GM06990 (cell line): ENCODE data around the gene NLGN3.

Source experiments
- DNase-seq: peaks from one replicate; pipeline ENCODE4 v3.0.0-alpha.2; 2011; ENCODE audit not compliant: insufficient read length; ENCODE audit errors: extremely low read depth
- H3K27me3 ChIP-seq: replicated peaks from 2 replicates; pipeline ENCODE4 v1.6.0; 2011; ENCODE audit warnings: low read length; ENCODE audit not compliant: control insufficient read depth, insufficient read depth
- H3K36me3 ChIP-seq: 2 replicates; pipeline ENCODE4 v1.5.1; 2011; ENCODE audit warnings: low read length; ENCODE audit not compliant: control insufficient read depth, insufficient read depth
- H3K4me3 ChIP-seq: replicated peaks from 2 replicates; pipeline ENCODE4 v1.5.1; 2011; ENCODE audit warnings: low read depth, mild to moderate bottlenecking, control low read depth, low read length
- TF ChIP-seq, protein P1 (sequence below): IDR thresholded peaks from 2 replicates; pipeline ENCODE4 v1.5.1; 2011; ENCODE audit warnings: low read length, control low read depth, mild to moderate bottlenecking, inconsistent platforms; ENCODE audit not compliant: insufficient read depth, poor library complexity, severe bottlenecking

The NLGN3 gene

DNA sequence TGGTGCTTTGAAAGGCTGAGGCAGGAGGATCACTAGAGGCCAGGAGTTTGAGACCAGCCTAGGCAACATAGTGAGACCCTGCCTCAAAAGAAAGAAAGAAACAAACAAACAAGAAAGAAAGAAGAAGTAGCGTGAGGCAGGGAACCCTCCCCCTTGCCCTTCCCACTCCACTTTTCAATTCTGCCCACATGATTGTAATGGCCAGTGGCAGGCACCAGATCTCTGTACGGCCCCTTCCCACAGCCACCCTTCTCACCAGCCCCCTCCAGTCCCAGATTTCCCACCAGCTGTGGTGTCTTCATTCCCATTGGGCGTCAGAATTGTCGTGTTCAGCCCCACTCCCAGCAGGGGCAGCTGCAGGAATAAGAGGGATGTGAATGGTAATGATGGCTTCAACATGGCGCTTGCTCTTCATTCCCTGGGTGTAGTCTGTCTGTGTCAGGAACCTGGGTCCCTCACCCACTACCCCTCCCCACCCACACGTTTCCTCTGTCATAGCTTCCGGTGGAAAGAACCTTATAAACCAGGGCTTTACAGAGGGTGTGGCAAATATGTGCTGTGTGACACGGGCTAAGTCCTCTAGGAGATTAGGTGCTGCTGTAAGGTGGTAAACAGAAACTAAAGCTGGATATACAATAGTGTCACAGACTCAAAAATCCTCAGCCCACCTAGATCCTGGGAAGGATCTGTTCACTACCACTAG, 33.3 kb upstream of the NLGN3 start, which contains the start of gene IL2RG:
IL2RG (minus strand) TSS at position 437 of the 703 bp plus-strand sequence; CDS start at position 399, 38 bp downstream.
- peak; percentile 75 for DNase-seq
- Histone ChIP-seq H3K36me3 (peaks cover 10% of the 10 kb centered on the region), H3K4me3 (peak within 1 kb of the TSS; percentile 85), H3K27me3 (no peaks in the 10 kb centered on the region)
- TF ChIP-seq, protein P1, sequence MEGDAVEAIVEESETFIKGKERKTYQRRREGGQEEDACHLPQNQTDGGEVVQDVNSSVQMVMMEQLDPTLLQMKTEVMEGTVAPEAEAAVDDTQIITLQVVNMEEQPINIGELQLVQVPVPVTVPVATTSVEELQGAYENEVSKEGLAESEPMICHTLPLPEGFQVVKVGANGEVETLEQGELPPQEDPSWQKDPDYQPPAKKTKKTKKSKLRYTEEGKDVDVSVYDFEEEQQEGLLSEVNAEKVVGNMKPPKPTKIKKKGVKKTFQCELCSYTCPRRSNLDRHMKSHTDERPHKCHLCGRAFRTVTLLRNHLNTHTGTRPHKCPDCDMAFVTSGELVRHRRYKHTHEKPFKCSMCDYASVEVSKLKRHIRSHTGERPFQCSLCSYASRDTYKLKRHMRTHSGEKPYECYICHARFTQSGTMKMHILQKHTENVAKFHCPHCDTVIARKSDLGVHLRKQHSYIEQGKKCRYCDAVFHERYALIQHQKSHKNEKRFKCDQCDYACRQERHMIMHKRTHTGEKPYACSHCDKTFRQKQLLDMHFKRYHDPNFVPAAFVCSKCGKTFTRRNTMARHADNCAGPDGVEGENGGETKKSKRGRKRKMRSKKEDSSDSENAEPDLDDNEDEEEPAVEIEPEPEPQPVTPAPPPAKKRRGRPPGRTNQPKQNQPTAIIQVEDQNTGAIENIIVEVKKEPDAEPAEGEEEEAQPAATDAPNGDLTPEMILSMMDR, result no peak

GRCh38 chrX:71111921-71112431, 32.7 kb upstream of the NLGN3 start:
- DNase-seq, result no peak
- H3K4me3 ChIP-seq, result peak overlapping the region; percentile 85
- H3K27me3 ChIP-seq, result no peaks in the 10 kb centered on the region
- TF ChIP-seq, protein P1, result no peak
- H3K36me3 ChIP-seq, result peaks cover 10% of the 10 kb centered on the region

DNA sequence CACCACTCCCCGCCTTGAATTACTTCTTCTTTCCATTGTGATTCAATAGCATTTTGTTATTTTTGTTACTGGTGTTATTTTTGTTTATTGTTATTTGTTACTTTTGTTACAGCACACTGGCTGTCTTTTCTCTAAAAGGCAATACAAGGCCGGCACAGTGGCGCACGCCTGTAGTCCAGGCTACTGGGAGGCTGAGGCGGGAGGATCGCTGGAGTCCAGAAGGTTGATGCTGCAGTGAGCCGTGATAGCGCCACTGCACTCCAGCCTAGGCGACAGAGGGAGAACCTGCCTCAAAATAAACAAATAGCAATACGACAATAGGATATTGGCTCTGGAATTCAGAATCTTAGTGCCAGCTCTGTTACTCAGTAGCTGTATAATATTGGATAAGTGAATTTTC, 27.3 kb upstream of the NLGN3 start:
- TF ChIP-seq, protein P1, result no peak
- no peak for DNase-seq
- Histone ChIP-seq H3K36me3 (peaks cover 5% of the 10 kb centered on the region; the same call in 1 of the 2 replicates), H3K4me3 (no peak overlapping the region), H3K27me3 (no peaks in the 10 kb centered on the region)

DNA sequence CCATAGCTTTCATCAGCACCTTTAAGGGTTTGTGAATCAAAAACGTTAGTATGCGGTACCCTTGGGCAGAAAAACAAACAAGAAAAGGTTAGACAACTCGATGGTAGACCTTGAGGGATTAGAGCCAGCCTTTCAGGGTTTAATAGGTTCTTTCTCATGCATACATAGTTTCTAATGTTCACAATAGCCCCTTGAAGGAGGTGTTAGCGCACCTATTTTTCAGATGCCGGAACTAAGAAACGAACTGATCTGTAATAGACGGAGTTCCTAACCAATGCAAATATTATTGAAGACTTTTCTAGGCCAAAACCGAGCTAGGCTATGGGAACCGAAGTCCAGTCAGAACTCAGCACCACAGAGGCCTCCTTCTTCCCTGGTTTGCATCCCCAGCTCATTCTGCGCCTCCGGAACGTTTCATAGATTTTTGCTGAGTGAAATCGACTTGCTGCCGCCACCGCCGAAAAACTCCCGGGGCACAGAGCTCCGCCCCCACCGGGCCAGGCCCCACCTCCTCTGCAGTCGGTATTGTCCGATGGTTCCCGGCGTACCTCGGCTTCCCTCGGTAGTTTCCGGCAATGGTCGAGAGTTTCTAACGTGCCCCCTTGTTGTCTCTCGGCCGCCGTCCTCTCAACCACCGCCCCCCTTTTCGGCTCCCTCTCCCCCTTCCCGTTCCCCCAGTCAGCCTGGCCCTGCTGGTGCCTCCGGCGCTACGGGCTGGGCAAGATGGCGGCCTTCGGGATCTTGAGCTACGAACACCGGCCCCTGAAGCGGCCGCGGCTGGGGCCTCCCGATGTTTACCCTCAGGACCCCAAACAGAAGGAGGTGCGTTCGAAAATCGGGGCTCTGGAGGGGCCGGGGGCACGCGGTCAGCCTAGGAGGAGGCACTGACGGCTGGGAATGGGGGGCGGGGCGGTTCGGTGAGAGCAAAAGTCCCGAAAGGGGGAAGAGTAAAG, 26.3 kb upstream of the NLGN3 start, which contains the start of gene MED12:
MED12 (plus strand) TSS at position 565 of the 953 bp plus-strand sequence; CDS start at position 724, 159 bp downstream.
- peaks cover 8% of the 10 kb centered on the region for H3K36me3 ChIP-seq

DNA sequence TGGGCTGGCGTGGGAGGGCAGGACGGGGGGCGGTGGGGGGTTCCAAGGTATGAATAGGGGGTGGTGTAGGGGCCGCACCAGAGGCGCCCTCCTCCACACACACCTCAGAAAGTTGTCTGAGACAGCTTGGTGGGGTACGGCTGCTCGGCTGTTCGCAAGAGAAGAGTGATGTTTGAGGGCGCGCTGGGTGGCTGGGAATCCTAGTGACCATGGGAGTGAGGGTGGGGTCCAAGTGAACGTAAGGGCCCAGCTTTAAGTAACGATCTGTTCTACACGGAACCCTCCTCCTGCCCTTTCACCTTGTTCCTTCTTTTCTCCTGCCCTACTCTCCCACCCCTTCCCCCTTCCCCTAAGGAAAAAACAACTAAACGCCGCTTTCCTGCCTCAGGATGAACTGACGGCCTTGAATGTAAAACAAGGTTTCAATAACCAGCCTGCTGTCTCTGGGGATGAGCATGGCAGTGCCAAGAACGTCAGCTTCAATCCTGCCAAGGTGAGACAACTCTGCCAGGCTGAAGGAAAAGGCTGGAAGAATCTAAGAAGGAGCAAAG, 25.6 kb upstream of the NLGN3 start:
- no peak for DNase-seq
- TF ChIP-seq, protein P1, result no peak
- Histone ChIP-seq H3K4me3 (peak overlapping the region; percentile 74), H3K27me3 (no peaks in the 10 kb centered on the region), H3K36me3 (peaks cover 9% of the 10 kb centered on the region)

More for the DNA sequence above, 26.3 kb upstream of the NLGN3 start, which contains the start of gene MED12:
- TF ChIP-seq, protein P1, result no peak
- peak; percentile 89 for DNase-seq
- peak within 1 kb of the TSS; percentile 74 for H3K4me3 ChIP-seq
- H3K27me3 ChIP-seq, result no peaks in the 10 kb centered on the region
